Psoas muscle (tissue), 8 donors: ENCODE results near the gene P4HTM. TPM values are rescaled to one million over a fixed set of nuclear protein-coding genes. Genes with fewer than 3 reads are reported as not detected.
A peak's percentile ranks its signal among the peaks of the same experiment; 100 is the strongest.

Source experiments
- ATAC-seq, 4 donors: fragments of 200-7000 bp; cut with Tn5 transposase; one replicate each; pipeline ENCODE4 v1.9.1; 2020; ENCODE audit warnings: moderate library complexity in 3 of 4, mild to moderate bottlenecking in 2 of 4
- DNase-seq, 2 donors: peaks; one replicate each; pipeline ENCODE4 v3.0.0-alpha.2; 2020
- H3K27ac ChIP-seq: fragments of 200-600 bp; one replicate; pipeline ENCODE4 v1.8.0; 2022
- H3K27me3 ChIP-seq, 3 donors: fragments of 200-600 bp in 1 of 3; one replicate each; pipeline versions ENCODE4 v1.6.1 to v1.8.0; 2013 to 2022; ENCODE audit warnings: low read length in 2 of 3, mild to moderate bottlenecking in 2 of 3, moderate library complexity in 1 of 3; ENCODE audit not compliant: insufficient read depth in 3 of 3
- H3K36me3 ChIP-seq, 2 donors: fragments of 200-600 bp in 1 of 2; one replicate each; pipeline versions ENCODE4 v1.6.1 to v1.8.0; 2013 to 2022; ENCODE audit warnings: low read depth in 1 of 2, mild to moderate bottlenecking in 1 of 2, moderate library complexity in 1 of 2; ENCODE audit not compliant: insufficient read depth in 1 of 2
- H3K4me1 ChIP-seq: fragments of 200-600 bp; one replicate; pipeline ENCODE4 v1.8.0; 2022
- H3K4me3 ChIP-seq: fragments of 200-600 bp; one replicate; pipeline ENCODE4 v1.8.0; 2022; ENCODE audit warnings: mild to moderate bottlenecking
- H3K9me3 ChIP-seq: fragments of 200-600 bp; one replicate; pipeline ENCODE4 v1.8.0; 2022
- CTCF ChIP-seq: fragments of 200-600 bp; IDR thresholded peaks from one replicate; pipeline ENCODE4 v1.8.0; 2022; ENCODE audit warnings: antibody characterized with exemption
- WGBS, 3 donors: extraction: QIAGEN DNeasy Blood & Tissue Kit; methylation state at CpG; one replicate each; pipeline versions ENCODE4 v1.1.6 to v1.1.7; 2013; 5-methylcytosine and 5-hydroxymethylcytosine counted together
- intact Hi-C, 2 donors: fragments of 100-400 bp; cut with DNase I; formaldehyde crosslinking; loops; one replicate each; pipeline versions ENCODE4 v1.11.0 to v1.14.2; 2022
- polyA plus RNA-seq, 3 donors: library from polyadenylated mRNA; stranded (reverse); fragments of 200-250 nt; gene quantifications; one replicate each; pipeline ENCODE4 v1.2.3, GENCODE V29; 2013
- total RNA-seq, 4 donors: library from RNA; stranded (reverse); fragmentation: NEBNext Ultra II Directional in 2 of 4; extraction: Animal tissue kit (Norgen Biotek cat#: 25700) in 2 of 4; gene quantifications; one replicate each; pipeline versions ENCODE4 v1.2.1 to v1.2.4, GENCODE V29; 2021 to 2023
- donor health status: healthy with polysubstance abuse.
- donor health status: DM: no; HTN: no; CAD: no; lungs with moderate emphysema.
- donor health status: Bipolar disorder and iron deficiency.
- donor health status: healthy.
- donor health status: DM: yes; HTN: yes; CAD: no.
- donor health status: DM: no; HTN: no; CAD: no.
- donor health status: DM: no; HTN: no; CAD: no.
- donor health status: DM: yes; HTN: yes; CAD: no.

The P4HTM gene
- total and polyA plus RNA-seq, 7 donors, result 4.1 to 17.0 (median 11.1) TPM

GRCh38 chr3:48985831-48986376, 4.1 kb upstream of the P4HTM start:
- Histone ChIP-seq H3K27ac (no peak overlapping the region), H3K4me3 (no peak overlapping the region), H3K4me1 (peaks cover 6% of the 10 kb centered on the region), H3K36me3 (peaks cover 0 to 62% of the 10 kb centered on the region in 2 donors), H3K9me3 (no peaks in the 10 kb centered on the region), H3K27me3 (no peaks in the 10 kb centered on the region)
- ATAC-seq (no peak), DNase-seq (no peak)
- intact Hi-C loops, result loop anchor here in 1 of 2 donors (5.0 kb wide), 1 partner anchor 106 kb away; the partner anchor contains the start of gene QRICH1
- WGBS, 3 donors, result 84 to 93% (median 88%) methylated on average over 7 of the region's 7 CpGs
- TF ChIP-seq CTCF, result no peak

- WGBS, 3 donors, result 7 to 10% (median 8%) methylated on average over 21 of the region's 21 CpGs
- intact Hi-C loops, result loop anchor here in 1 of 2 donors (5.0 kb wide), 1 partner anchor 103 kb away; the partner anchor contains the start of gene QRICH1
- Histone ChIP-seq H3K4me1 (peaks cover 25% of the 10 kb centered on the region), H3K4me3 (peak overlapping the region; percentile 94), H3K9me3 (no peaks in the 10 kb centered on the region), H3K27ac (peak overlapping the region; percentile 78), H3K36me3 (peaks cover 0 to 28% of the 10 kb centered on the region in 2 donors), H3K27me3 (no peaks in the 10 kb centered on the region)
- ATAC-seq (no peak), DNase-seq (no peak)
- no peak for TF ChIP-seq CTCF
Observed at GRCh38 chr3:48989126-48989795, 780 bp upstream of the P4HTM start.

GRCh38 chr3:48990636-48991469, 812 bp downstream of the P4HTM start:
- WGBS, 3 donors, result 6 to 10% (median 6%) methylated on average over 39 to 40 of the region's 40 CpGs
- peaks cover 0 to 12% of the 10 kb centered on the region in 2 donors for H3K36me3 ChIP-seq
- peak; percentile 20 to 52 (median 34) for ATAC-seq
- H3K4me1 ChIP-seq, result peaks cover 25% of the 10 kb centered on the region
- H3K9me3 ChIP-seq, result no peaks in the 10 kb centered on the region
- no peak for TF ChIP-seq CTCF
- intact Hi-C loops, result no loop called here
- peak overlapping the region; percentile 94 for H3K4me3 ChIP-seq
- peak in 1 of 2 donors; percentile 60 for DNase-seq
- H3K27ac ChIP-seq, result peak overlapping the region; percentile 78
- no peaks in the 10 kb centered on the region for H3K27me3 ChIP-seq

GRCh38 chr3:48991851-48992545, 2.0 kb downstream of the P4HTM start:
- Histone ChIP-seq H3K36me3 (peaks cover 0 to 9% of the 10 kb centered on the region in 2 donors), H3K4me1 (peaks cover 25% of the 10 kb centered on the region), H3K4me3 (peak overlapping the region; percentile 94), H3K27me3 (no peaks in the 10 kb centered on the region), H3K9me3 (no peaks in the 10 kb centered on the region), H3K27ac (peak overlapping the region; percentile 78)
- DNase-seq (no peak), ATAC-seq (peak in 1 of 4 donors; percentile 23)
- no peak for TF ChIP-seq CTCF
- 44 to 64% (median 46%) methylated on average over 5 of the region's 5 CpGs for WGBS, 3 donors
- intact Hi-C loops, result no loop called here
